HG02571 (cell line): ENCODE data around the gene FAM174A.

Experiments
- ATAC-seq: cut with Tn5 transposase; IDR thresholded peaks from one replicate; pipeline ENCODE4 v1.9.1; 2021; ENCODE audit warnings: mild to moderate bottlenecking, moderate library complexity; ENCODE audit not compliant: unreplicated experiment

Gene FAM174A

GRCh38 chr5:100535060-100536005 lies at the start of gene FAM174A:
FAM174A (plus strand) TSS chr5:100535374; CDS start chr5:100535531, 157 bp downstream.
- peak; percentile 98 for ATAC-seq

DNA sequence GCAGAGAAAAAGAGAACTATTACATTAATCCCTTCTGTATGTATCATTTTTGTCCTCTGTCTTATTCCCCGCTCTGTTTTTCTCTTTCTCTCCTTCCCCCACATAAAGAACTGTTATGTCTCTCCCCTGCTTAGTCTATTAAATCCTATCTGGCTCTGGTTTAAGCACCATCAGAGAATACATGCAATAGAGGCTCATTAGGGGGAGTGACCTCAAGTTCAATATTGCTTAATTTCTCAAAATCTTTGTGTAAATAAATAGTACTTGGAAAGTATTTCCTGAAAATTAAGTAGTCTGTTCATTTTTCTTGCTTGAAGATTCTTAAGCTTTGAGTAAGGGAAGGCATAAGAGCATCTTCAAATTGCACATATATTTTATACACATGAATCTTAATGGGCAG lies 41.2 kb upstream of the FAM174A start:
- ATAC-seq: no peak

- no peak for ATAC-seq
Measured at GRCh38 chr5:100496296-100496695, 38.9 kb upstream of the FAM174A start.

DNA sequence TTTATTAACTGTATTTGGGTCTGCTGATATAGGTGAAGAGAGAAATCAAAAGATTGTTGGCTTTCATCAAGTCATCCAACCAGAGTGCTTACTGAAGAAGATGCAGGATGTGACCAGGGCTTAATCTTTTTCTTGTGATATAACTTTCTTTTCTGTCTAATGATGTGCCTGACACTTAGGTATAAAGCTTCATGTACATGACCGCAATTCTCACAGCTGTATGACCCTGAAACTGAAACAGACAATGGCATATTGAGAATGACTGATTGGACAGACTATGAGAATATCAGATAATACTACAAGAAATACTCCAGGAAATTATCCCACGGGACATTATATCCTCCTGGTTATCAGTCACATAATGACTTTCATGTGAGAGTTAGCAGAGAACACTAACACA lies 32.5 kb upstream of the FAM174A start:
- ATAC-seq: no peak

DNA sequence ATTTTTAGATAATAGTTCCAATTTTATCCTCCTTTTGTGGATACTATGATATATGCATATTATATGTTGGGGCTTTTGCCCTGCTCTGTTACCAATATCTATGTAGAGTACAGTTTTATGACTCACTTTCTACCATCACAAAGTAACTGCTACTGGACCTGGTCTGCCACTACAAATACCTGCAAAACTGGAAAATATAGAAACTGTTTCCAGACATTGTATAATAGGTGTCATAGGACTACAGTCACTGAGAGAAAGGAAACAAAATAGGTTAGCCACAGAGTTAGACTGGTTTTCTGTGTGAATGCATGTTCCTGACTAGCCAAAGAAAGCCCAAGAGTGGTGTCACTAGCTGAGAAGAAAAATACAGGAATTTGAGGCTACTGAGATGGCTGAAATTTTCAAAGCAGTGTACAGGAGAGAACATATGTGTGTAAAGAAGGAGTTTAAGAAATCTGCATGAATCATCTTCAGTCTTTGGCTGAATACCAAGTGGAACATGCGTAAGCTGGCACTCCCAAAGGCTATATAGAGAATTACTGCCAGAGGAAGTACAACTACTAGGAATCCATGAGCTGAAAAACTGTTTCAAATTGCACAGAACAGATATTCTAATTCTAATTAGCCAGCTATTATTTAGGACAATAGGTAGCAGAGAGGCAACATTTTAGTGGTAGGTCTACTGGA lies 29.0 kb upstream of the FAM174A start:
- ATAC-seq: no peak

- no peak for ATAC-seq
Measured at GRCh38 chr5:100516285-100516684, 18.9 kb upstream of the FAM174A start.

DNA sequence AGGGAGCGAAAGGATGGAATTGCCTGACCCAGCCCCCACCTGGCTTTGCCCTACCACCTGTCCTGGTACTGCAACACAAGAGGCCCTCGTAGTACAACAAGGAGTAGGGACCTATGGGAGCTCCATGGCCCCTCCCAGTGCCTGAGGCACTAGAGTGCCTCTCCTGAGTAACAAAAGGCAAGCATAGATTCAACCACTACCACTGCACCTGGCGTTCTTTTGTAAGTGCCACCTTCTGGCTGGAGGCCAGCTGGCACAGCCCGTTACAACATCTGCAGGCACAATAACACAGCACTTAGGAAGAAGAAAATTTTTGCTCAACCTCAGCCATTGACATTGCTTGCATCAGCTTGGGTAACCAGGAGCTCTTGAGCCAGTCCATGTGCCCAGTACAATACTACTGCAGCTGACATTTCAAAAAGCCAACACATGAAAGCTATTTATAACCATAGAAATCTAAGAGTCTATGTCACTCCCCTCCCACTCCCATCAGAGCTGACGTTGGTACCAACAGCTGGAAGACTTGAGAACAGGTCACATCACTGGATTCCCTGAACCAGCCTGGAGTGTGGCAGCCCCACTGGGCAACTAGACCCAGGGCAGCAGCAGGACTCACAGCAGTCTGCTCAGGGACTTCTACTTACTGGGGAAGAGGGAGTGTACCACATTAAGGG lies 17.7 kb upstream of the FAM174A start:
- peak; percentile 41 for ATAC-seq

- ATAC-seq: no peak
Measured at GRCh38 chr5:100518377-100518776, 16.8 kb upstream of the FAM174A start.

GRCh38 chr5:100519075-100519474 lies 16.1 kb upstream of the FAM174A start:
- ATAC-seq: no peak

DNA sequence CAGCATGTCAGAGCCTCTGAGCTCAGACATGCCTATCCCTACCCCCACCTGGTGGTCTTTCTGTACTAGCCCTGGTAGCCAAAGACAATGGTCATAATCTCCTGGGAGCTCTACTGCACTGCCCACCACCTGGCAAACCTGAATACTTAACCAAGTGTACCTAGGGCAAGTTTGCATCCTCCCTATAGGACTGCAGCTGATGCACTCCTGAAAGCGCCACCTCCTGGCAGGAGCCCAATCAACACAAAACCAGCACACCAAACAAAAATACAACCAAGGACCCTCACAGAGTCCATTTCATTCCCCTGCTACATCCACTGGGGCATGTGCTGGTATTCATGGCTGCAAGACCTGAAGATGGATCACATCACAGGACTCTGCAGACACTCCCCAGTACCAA lies 14.8 kb upstream of the FAM174A start:
- ATAC-seq: no peak

DNA sequence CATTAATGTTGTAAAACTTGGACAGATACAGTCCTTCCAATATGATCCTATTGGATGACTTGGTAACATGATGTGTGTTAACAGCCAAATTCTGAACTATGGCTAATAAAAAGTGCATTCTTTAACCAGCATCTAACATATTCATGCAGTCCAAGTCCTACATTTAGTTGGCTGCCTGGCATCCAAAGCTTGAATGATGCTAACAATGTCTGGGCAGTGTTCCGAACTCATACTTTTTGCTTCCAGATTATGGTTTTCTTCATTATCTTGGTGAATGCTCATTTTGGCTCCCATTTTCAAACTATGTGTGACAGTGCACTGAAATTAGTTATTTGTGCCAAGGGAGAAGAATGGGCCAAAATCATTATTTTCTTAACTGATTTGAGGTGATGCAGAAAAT lies 2.8 kb downstream of the FAM174A start:
- ATAC-seq: no peak

- no peak for ATAC-seq
Measured at GRCh38 chr5:100539519-100539918, 4.3 kb downstream of the FAM174A start.

DNA sequence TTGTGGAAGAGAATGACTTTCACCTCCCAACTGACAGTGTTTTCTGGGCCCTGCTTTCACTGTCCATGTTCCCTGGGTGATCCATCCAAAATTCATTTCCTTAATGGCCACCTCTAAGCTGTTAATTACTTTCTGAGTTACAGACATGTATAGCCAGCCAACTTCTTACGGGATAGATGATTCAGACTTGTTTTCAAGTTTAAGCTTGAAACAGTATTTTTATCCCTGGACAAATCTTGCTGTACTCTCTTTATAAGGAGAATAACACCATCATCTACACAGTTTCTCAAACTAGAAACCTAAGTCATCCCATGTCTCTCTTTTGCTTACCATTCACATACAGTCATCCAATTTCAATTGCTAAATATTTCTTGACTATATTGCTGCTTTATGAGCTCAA lies 6.9 kb downstream of the FAM174A start:
- ATAC-seq: no peak

- no peak for ATAC-seq
Measured at GRCh38 chr5:100546001-100546400, 10.8 kb downstream of the FAM174A start.

GRCh38 chr5:100550531-100551051 lies 15.4 kb downstream of the FAM174A start:
- peak; percentile 76 for ATAC-seq

GRCh38 chr5:100551183-100551582 lies 16.0 kb downstream of the FAM174A start:
- ATAC-seq: no peak

DNA sequence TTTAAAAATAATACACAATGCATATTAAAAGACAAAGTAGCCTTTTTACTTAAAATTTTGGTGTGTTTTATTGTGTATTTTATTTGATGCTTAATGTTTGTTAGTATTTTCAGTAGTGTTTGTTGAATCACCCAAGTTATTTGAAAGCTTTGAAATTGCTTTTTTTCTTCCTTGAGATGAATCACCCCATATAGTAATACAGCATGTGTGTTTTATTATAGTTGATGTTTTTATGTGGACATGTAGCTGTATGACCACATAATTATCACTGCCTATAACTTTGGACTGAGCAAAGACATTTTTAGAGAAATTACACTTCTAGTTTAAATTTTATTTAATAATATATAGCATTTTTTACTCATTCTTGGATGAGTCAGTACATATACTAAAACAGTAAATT lies 18.0 kb downstream of the FAM174A start:
- no peak for ATAC-seq

- no peak for ATAC-seq
Measured at GRCh38 chr5:100560860-100561259, 25.7 kb downstream of the FAM174A start.

DNA sequence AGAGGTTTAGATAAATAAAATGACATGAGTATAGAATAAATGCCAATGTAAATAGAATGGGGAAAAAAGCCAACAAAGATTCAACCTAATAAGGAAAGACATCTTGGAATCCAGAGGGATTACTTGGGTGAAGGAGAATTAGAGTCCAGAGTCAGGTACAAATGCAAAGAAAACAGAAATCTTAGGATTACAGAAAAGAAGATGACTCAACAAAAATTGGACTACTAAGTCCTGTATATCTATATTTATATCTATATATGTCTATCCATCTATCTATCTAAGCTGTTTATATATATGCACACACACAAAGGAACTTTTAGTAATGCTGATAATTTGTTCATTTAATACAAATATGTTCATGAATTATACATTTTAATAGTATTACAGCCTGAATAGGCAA lies 27.6 kb downstream of the FAM174A start:
- ATAC-seq: no peak

DNA sequence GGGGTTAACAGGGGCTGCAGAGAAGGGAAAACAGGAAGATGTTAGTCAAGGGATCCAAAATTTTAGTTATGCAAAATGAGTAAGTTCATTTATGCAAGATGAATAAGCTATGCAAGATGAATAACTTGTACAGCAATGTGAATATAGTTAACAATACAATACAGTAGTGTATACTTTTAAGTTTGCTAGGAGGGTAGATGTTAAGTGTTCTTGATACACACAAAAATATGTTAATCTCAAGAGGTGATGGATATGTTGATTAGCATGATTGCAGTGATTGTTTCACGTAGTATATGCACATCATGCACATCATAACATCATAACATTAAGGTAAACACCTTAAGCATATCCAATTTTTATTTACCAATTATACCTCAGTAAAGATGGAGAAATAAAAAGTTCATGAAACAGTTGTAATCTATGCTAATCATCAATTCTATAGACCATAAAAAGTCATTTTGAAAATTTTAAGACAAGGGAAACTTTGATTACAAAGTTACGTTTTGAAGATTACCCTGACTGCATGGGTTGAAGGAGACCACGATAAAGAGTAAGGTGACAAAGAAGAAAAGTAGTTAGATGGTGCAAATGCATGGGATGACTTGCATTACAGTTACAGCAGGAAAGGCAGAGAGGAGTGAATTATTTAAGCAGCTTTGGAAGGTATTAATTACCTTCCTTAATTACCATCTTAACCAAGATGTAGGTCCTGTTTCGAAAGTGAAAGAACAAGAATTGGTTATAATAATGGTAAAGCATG lies 31.4 kb downstream of the FAM174A start:
- ATAC-seq: no peak

DNA sequence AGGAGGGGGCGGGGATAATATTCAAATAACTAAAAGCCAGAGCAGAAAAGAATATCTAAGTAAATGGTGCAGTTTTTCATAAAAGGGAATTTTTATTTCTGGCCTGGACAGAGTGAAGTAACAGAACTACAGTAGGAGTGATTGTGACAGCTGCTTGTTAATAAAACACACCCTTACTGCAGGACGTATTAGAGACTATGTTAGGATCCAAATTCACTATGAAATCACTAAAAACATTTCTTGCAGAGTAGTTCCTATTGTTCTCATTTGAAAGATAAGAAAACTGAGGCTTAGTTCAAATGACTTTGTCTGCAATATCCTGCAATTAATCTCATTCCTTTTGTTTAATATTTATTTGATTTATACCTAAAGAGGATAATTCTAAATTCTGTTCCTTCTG lies 39.5 kb downstream of the FAM174A start:
- ATAC-seq: no peak
